ENCODE measurements around the gene GSE1. TPM values are rescaled to one million over a fixed set of nuclear protein-coding genes. Genes with fewer than 3 reads are reported as not detected.

The GSE1 gene
- total RNA-seq, 1 donor from 2014 or later: 120 TPM

GRCh38 chr16:85627089-85627488 is 14.0 kb downstream of the GSE1 start:
- peaks cover 0 to 12% of the 10 kb centered on the region in 2 donors for H3K4me1 ChIP-seq

GRCh38 chr16:85627526-85628264 is 14.6 kb downstream of the GSE1 start:
- intact Hi-C loops (cut with DNase I): no loop called here

More at GRCh38 chr16:85627089-85627488, 14.0 kb downstream of the GSE1 start:
- TF ChIP-seq CTCF (IDR thresholded peaks at IDR 0.05): no peak
- no peak for DNase-seq (ENCODE audit: low spot score in 2 of 2)
- H3K36me3 ChIP-seq: no peaks in the 10 kb centered on the region
- peaks cover 8 to 10% of the 10 kb centered on the region in 2 donors for H3K9me3 ChIP-seq
- no peaks in the 10 kb centered on the region for H3K27me3 ChIP-seq
- H3K4me3 ChIP-seq: no peak overlapping the region
- intact Hi-C loops (cut with DNase I): no loop called here
- H3K27ac ChIP-seq: no peak overlapping the region

GRCh38 chr16:85628265-85628556 is 15.1 kb downstream of the GSE1 start:
- peaks cover 8 to 10% of the 10 kb centered on the region in 2 donors for H3K9me3 ChIP-seq
- no peaks in the 10 kb centered on the region for H3K27me3 ChIP-seq
- no peaks in the 10 kb centered on the region for H3K36me3 ChIP-seq
- no peak overlapping the region for H3K4me3 ChIP-seq
- H3K27ac ChIP-seq: no peak overlapping the region
- peaks cover 0 to 12% of the 10 kb centered on the region in 2 donors for H3K4me1 ChIP-seq
- no peak for DNase-seq (ENCODE audit: low spot score in 2 of 2)
- intact Hi-C loops (cut with DNase I): no loop called here
- no peak for TF ChIP-seq CTCF (IDR thresholded peaks at IDR 0.05)

More at GRCh38 chr16:85627526-85628264, 14.6 kb downstream of the GSE1 start:
- Histone ChIP-seq H3K9me3 (peaks cover 8 to 10% of the 10 kb centered on the region in 2 donors), H3K27ac (no peak overlapping the region), H3K27me3 (no peaks in the 10 kb centered on the region), H3K4me3 (no peak overlapping the region), H3K36me3 (no peaks in the 10 kb centered on the region), H3K4me1 (peaks cover 0 to 12% of the 10 kb centered on the region in 2 donors)
- no peak for DNase-seq (ENCODE audit: low spot score in 2 of 2)
- TF ChIP-seq CTCF (IDR thresholded peaks at IDR 0.05): no peak

GRCh38 chr16:85628645-85629044 is 15.5 kb downstream of the GSE1 start:
- intact Hi-C loops (cut with DNase I): no loop called here
- Histone ChIP-seq H3K27me3 (no peaks in the 10 kb centered on the region), H3K9me3 (peaks cover 8 to 10% of the 10 kb centered on the region in 2 donors), H3K4me3 (no peak overlapping the region), H3K27ac (no peak overlapping the region), H3K36me3 (no peaks in the 10 kb centered on the region), H3K4me1 (peaks cover 0 to 12% of the 10 kb centered on the region in 2 donors)
- TF ChIP-seq CTCF (IDR thresholded peaks at IDR 0.05): no peak
- DNase-seq (ENCODE audit: low spot score in 2 of 2): no peak

- Histone ChIP-seq H3K36me3 (peaks cover 0 to 5% of the 10 kb centered on the region in 2 donors), H3K4me1 (peaks cover 0 to 12% of the 10 kb centered on the region in 2 donors), H3K27me3 (no peaks in the 10 kb centered on the region), H3K27ac (no peak overlapping the region), H3K4me3 (no peak overlapping the region), H3K9me3 (peaks cover 8 to 10% of the 10 kb centered on the region in 2 donors)
- no peak for DNase-seq (ENCODE audit: low spot score in 2 of 2)
- intact Hi-C loops (cut with DNase I): no loop called here
- no peak for TF ChIP-seq CTCF (IDR thresholded peaks at IDR 0.05)
Measured at GRCh38 chr16:85629326-85629725, 16.2 kb downstream of the GSE1 start.

All from ascending aorta (tissue), 2 donors.